GM10248 (cell line): ENCODE results near the gene NLRP3.

ENCODE experiments used
- CTCF ChIA-PET: fragments of 300-600 bp; sonication (Branson Sonifier 250); formaldehyde crosslinking; extraction: SDS; loops from one replicate; lab custom pipeline; 2021; ENCODE audit warnings: antibody characterized with exemption; lab: Yijun Ruan, JAX
- POLR2A ChIA-PET: fragments of 350-650 bp; sonication (Branson Sonifier 250); formaldehyde crosslinking; extraction: SDS; loops from one replicate; lab custom pipeline; 2020; ENCODE audit warnings: antibody characterized with exemption; lab: Yijun Ruan, JAX
- DNase-seq: peaks from one replicate; pipeline ENCODE4 v3.0.0; 2012; ENCODE audit errors: extremely low spot score
- TF ChIP-seq, protein P1 (sequence below): IDR thresholded peaks from 2 replicates; pipeline ENCODE4 v1.5.1; 2012; ENCODE audit warnings: mild to moderate bottlenecking, low read depth; ENCODE audit errors: extremely low read depth, missing control alignments, control extremely low read depth

The NLRP3 gene

DNA sequence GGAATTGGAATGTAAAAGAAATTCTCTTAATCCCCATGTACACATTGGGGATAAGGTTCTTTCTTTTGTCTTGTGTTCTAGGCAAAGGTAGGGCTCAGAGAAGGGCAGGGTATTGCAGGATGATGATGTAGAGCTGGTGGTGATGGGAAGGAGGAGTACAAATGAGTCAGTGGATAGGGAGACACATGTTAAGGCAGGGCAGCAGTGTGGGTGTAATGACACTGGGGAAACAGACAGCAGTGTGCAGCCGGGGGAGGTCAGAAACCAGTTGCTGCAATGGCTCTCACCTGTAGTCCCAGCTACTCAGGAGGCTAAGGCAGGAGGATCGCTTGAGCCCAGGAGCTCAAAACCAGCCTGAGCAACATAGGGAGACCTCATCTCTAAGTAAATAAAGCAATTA, 5.1 kb downstream of the NLRP3 start:
- TF ChIP-seq, protein P1, sequence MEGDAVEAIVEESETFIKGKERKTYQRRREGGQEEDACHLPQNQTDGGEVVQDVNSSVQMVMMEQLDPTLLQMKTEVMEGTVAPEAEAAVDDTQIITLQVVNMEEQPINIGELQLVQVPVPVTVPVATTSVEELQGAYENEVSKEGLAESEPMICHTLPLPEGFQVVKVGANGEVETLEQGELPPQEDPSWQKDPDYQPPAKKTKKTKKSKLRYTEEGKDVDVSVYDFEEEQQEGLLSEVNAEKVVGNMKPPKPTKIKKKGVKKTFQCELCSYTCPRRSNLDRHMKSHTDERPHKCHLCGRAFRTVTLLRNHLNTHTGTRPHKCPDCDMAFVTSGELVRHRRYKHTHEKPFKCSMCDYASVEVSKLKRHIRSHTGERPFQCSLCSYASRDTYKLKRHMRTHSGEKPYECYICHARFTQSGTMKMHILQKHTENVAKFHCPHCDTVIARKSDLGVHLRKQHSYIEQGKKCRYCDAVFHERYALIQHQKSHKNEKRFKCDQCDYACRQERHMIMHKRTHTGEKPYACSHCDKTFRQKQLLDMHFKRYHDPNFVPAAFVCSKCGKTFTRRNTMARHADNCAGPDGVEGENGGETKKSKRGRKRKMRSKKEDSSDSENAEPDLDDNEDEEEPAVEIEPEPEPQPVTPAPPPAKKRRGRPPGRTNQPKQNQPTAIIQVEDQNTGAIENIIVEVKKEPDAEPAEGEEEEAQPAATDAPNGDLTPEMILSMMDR: no peak
- no peak for DNase-seq
- CTCF ChIA-PET: no interaction called here
- POLR2A ChIA-PET: no interaction called here

DNA sequence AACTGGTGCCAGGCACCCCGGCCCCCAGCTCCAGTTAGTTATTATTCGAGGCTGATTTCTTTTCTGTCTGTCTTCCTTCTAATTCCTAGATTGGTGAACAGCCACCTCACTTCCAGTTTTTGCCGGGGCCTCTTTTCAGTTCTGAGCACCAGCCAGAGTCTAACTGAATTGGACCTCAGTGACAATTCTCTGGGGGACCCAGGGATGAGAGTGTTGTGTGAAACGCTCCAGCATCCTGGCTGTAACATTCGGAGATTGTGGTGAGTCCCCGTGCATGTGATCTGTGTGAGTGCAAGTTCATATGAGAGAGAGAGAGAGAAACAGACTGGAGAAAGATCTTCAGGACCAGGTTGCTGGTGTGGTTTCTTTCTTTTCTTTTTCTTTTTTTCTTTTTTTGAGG, 13.5 kb downstream of the NLRP3 start:
- DNase-seq: no peak
- POLR2A ChIA-PET: no interaction called here
- TF ChIP-seq, protein P1: no peak
- CTCF ChIA-PET: no interaction called here

DNA sequence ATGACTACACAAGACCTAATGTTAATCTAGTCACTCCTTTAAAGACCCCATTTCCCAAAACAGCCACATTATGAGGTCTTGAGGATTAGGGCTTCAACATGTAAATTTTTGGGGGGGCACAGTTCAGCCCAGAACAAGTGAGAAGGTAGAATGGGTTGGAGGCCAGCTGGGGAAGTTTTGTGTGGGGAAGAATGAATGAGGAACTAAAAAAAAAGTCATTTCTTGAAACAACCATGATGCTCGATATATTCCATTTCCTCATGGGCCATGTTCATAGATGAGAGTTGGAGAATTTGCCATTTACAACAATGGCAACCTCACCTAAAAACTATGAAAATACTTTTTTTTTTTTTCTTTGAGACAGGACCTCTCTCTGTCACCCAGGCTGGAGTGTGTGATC, 14.5 kb downstream of the NLRP3 start:
- no peak for DNase-seq
- ChIA-PET CTCF (interaction anchor here (2.0 kb wide), 1 partner anchor 40 kb away, joined by 5 read pairs; no protein-coding TSS in a partner anchor), POLR2A (no interaction called here)
- TF ChIP-seq, protein P1: no peak

DNA sequence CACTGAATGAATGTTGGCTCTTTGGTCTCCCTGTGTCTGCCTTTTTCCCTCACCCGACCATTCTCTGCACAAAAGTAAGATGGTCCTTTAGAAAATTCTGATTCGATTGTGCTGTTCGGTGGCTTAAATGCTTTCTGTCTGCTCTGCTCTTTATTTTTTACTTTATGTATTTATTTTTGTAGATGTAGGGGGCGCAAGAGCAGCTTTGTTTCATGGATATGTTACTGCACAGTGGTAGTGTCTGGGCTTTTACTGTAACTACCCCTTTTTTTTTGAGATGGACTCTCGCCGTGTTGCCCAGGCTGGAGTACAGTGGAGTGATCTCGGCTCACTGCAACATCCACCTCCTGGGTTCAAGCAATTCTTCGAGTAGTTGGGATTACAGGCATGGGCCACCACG, 15.7 kb downstream of the NLRP3 start:
- TF ChIP-seq, protein P1: no peak
- POLR2A ChIA-PET: no interaction called here
- CTCF ChIA-PET: interaction anchor here (2.0 kb wide), 1 partner anchor 42 kb away, joined by 5 read pairs; no protein-coding TSS in a partner anchor
- no peak for DNase-seq

DNA sequence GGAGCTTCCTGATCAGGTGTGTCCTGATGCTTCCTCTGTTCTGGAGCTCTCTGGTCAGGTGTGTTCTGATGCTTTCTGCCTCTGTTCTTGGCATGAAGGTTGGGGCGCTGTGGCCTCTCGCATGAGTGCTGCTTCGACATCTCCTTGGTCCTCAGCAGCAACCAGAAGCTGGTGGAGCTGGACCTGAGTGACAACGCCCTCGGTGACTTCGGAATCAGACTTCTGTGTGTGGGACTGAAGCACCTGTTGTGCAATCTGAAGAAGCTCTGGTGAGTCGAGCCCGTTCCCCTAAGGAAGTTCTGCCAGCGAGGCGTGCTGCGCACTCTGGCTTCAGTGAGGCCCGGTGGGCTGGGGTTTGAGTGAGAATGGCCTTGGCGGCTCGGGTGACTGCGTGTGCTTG, 18.0 kb downstream of the NLRP3 start:
- CTCF ChIA-PET: interaction anchor here (1.4 to 1.6 kb wide), 2 partner anchors 21 to 53 kb away, joined by 4 read pairs; no protein-coding TSS in a partner anchor
- POLR2A ChIA-PET: no interaction called here
- TF ChIP-seq, protein P1: no peak
- DNase-seq: no peak

DNA sequence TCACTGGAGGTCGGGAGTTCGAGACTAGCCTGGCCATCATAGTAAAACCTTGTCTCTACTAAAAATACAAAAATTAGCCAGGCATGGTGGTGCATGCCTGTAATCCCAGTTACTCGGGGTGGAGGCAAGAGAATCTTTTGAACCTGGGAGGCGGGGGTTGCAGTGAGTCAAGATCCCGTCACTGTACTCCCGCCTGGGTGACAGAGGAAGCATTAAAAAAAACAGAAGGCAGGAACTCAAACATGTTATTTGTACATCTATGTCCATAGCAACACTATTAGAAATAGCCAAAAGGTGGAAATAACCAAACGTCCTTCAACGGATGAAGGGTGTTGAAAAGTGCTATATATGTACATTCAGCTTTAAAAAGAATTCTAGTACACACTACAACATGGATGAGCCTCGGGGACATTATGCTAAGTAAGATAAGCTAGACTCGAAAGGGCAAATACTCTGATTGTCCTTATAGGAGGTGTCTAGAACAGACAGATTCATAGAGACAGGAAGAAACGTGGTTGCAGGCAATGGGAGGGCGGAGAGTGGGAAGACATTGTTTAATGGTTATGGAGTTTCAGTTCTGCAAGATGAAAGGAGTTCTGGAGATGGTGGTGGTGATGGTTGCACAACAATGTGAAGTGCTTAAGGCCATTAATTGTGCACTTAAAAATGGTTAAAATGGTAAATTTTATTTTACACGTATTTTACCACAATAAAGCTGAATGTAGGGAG, 19.2 kb downstream of the NLRP3 start:
- CTCF ChIA-PET: interaction anchor here (0.9 kb wide), 1 partner anchor 11 kb away, joined by 3 read pairs; no protein-coding TSS in a partner anchor
- no peak for DNase-seq
- POLR2A ChIA-PET: no interaction called here
- TF ChIP-seq, protein P1: no peak
